Coronary artery (tissue), 2 donors: ENCODE results near the gene DHPS.
"Not testable (repeated sequence)": the region's sequence is repeated elsewhere in the genome, so short reads cannot be mapped to it uniquely, and the experiment has no call there.

Experiments used
- DNase-seq: peaks from one replicate; pipeline ENCODE4 v3.0.0-alpha.2; 2017; ENCODE audit warnings: low spot score
- H3K27ac ChIP-seq, 2 donors: fragments of 200-600 bp; sonication (generic); one replicate each; pipeline ENCODE4 v1.5.1; 2016 to 2019
- H3K4me3 ChIP-seq: fragments of 200-600 bp; sonication (generic); 2 replicates; pipeline ENCODE4 v1.5.1; 2016; ENCODE audit warnings: mild to moderate bottlenecking, moderate library complexity
- TF ChIP-seq, protein P1 (sequence below): fragments of 200-600 bp; sonication (generic); IDR thresholded peaks from one replicate; pipeline ENCODE4 v1.5.1; 2019; ENCODE audit warnings: antibody characterized with exemption

DHPS gene

GRCh38 chr19:12715102-12715501 lies 33.4 kb upstream of the DHPS start:
- TF ChIP-seq, protein P1, sequence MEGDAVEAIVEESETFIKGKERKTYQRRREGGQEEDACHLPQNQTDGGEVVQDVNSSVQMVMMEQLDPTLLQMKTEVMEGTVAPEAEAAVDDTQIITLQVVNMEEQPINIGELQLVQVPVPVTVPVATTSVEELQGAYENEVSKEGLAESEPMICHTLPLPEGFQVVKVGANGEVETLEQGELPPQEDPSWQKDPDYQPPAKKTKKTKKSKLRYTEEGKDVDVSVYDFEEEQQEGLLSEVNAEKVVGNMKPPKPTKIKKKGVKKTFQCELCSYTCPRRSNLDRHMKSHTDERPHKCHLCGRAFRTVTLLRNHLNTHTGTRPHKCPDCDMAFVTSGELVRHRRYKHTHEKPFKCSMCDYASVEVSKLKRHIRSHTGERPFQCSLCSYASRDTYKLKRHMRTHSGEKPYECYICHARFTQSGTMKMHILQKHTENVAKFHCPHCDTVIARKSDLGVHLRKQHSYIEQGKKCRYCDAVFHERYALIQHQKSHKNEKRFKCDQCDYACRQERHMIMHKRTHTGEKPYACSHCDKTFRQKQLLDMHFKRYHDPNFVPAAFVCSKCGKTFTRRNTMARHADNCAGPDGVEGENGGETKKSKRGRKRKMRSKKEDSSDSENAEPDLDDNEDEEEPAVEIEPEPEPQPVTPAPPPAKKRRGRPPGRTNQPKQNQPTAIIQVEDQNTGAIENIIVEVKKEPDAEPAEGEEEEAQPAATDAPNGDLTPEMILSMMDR = no peak
- DNase-seq = no peak
- Histone ChIP-seq H3K27ac (no peak overlapping the region), H3K4me3 (no peak overlapping the region)

DNA sequence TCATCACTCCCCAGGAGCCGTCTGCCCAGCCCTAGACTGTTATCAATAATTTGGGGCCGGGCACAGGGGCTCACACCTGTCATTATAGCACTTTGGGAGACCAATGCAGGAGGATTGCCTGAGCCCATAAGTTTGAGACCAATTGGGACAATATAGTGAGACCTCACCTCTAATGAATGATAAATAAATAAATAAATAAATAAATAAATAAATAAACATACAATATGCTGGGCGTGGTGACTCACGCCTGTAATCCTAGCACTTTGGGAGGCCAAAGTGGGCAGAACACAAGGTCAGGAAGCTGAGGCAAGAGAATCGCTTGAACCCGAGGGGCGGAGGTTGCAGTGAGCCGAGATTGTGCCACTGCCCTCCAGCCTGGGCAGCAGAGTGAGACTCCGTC lies 31.6 kb upstream of the DHPS start:
- not testable (repeated sequence) for H3K4me3 ChIP-seq, DNase-seq, H3K27ac ChIP-seq

DNA sequence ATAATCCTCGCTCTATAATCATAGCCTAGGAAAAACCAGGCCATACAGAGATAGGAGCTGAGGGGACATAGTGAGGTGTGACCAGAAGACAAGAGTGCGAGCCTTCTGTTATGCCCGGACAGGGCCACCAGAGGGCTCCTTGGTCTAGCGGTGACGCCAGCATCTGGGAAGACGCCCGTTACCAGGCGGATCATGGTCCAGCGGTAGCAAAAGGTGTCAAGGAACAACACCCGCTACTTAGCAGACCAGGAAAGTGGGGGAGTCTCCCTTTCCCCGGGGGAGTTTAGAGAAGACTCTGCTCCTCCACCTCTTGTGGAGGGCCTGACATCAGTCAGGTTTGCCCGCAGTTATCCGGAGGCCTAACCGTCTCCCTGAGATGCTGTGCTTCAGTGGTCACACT lies 30.4 kb upstream of the DHPS start:
- DNase-seq, H3K4me3 ChIP-seq, H3K27ac ChIP-seq: not testable (repeated sequence)

DNA sequence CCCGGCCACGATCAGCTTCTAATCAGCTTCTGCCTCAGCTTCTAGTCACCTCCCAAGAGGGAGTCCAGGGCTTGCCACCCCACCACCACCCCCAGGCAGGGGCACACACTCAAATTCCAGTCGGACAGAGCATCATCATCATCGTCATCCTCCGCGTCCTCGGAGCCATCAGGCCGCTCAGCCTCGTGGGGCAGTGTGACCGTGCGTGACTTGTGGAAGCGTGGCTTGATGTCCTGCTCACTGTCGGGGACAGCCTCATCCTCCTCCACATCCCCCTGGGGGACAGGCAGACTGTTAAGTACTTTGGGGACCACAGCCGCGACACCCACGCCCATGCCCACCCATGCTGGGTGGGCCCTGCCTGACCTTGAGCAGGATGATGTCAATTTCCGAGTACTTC lies 29.5 kb upstream of the DHPS start:
- no peak for DNase-seq
- Histone ChIP-seq H3K4me3 (no peak overlapping the region), H3K27ac (no peak overlapping the region)
- TF ChIP-seq, protein P1 = no peak

GRCh38 chr19:12708641-12709040 lies 27.0 kb upstream of the DHPS start:
- no peak for DNase-seq
- TF ChIP-seq, protein P1 = no peak
- H3K27ac ChIP-seq = no peak overlapping the region
- no peak overlapping the region for H3K4me3 ChIP-seq

DNA sequence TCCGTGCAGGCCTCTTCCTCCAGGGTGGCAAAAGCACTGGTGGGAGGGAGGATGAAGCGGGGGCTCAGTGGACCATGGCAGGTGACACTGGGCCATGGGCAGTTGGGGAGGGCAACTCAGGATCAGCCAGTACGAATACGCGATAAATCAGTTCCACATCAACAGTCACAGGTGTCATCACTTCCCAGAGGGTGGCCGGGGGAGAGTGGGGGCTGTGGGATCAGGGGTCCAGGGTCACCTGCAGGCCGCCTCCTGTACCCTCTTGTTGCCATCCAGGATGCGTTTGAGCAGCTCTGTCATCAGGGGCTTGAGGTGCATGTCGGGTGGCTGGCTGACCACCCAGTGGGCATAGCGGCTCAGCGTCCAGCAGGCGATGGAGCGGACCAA lies 24.6 kb upstream of the DHPS start:
- Histone ChIP-seq H3K4me3 (no peak overlapping the region), H3K27ac (no peak overlapping the region)
- TF ChIP-seq, protein P1 = no peak
- DNase-seq = no peak

DNA sequence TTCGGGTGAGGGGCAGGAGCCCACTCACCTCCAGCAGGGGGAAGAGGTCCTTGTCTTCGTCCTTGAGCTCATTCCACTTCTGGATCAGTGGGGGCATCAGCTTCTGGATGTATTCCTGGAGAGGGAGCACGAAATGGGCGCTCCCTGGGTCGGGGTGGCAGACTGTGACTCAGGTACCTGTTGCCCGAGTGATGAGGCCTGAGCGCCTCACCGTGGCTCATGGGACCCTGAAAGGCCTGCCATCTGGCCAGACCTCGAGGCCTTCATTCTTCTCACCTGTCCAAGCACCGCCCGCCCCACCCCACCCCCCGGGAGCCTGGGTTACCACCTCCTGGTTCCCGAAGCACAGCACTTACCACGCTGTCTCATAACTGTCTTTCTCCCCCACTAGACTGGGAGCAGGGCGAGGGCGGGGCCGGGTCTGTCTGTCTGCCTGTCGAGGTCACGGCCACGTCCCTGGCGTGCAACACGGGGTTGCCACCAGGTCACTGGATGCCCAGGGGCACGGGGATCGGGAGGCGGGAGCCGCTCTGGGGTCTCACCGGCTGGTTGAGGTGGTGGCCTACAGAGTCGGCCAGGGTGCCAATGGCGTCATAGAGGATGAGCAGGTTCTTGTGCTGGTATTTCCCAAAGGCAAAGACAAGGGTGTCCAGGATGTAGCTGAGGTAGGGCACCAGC lies 24.1 kb upstream of the DHPS start:
- H3K4me3 ChIP-seq = no peak overlapping the region
- no peak for DNase-seq
- no peak overlapping the region for H3K27ac ChIP-seq
- TF ChIP-seq, protein P1 = no peak

DNA sequence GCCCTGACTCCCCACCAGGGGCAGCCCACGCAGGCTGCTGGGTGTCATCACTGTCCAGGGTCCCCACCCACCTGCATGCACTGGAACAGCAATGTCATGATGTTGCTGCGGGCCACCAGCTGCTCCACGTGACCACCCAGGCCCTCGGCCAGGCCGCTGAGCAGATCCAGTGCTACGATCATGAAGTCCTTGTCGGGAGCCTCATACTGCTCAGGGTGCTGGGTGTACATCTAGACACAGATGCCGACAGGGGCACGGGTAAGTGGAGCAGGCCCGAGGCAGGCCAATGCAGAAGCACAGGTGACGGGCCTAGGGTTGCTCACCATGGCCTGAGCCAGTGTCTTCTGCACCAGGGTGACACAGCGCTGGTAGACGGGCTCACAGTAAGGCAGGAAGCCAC lies 23.5 kb upstream of the DHPS start:
- TF ChIP-seq, protein P1 = no peak
- no peak overlapping the region for H3K4me3 ChIP-seq
- no peak for DNase-seq
- no peak overlapping the region for H3K27ac ChIP-seq
